T-helper 17 cell (primary cell): Measurements from ENCODE around the gene PAWR. TPM values are rescaled to one million over a fixed set of nuclear protein-coding genes. Genes with fewer than 3 reads are reported as not detected.
"Not testable (repeated sequence)": the region's sequence is repeated elsewhere in the genome, so short reads cannot be mapped to it uniquely, and the experiment has no call there.

Experiments
- ATAC-seq: fragments of 150-1000 bp; cut with Tn5 transposase; 2 replicates; pipeline ENCODE4 v1.10.0; 2021; ENCODE audit warnings: mild to moderate bottlenecking, moderate library complexity
- DNase-seq, 3 donors: peaks; one replicate each; pipeline versions ENCODE4 v3.0.0 to v3.0.0-alpha.2; 2020 to 2021
- H3K9me3 ChIP-seq: one replicate; pipeline ENCODE4 v1.7.0; 2013; ENCODE audit warnings: low read length, mild to moderate bottlenecking; ENCODE audit not compliant: control insufficient read depth, poor library complexity, severe bottlenecking
- H3K27ac Mint-ChIP-seq: one replicate; pipeline ENCODE4 v1.8.0; 2022; ENCODE audit warnings: mild to moderate bottlenecking, moderate library complexity, mixed read lengths
- H3K27me3 Mint-ChIP-seq: one replicate; pipeline ENCODE4 v1.8.0; 2022; ENCODE audit warnings: mixed read lengths
- H3K36me3 Mint-ChIP-seq: one replicate; pipeline ENCODE4 v1.8.0; 2022; ENCODE audit warnings: low read depth, mixed read lengths
- H3K4me1 Mint-ChIP-seq: one replicate; pipeline ENCODE4 v1.8.0; 2022; ENCODE audit warnings: mild to moderate bottlenecking, mixed read lengths
- H3K4me3 Mint-ChIP-seq: one replicate; pipeline ENCODE4 v1.8.0; 2022; ENCODE audit warnings: mild to moderate bottlenecking, moderate library complexity, mixed read lengths
- total RNA-seq, 4 donors: library from RNA in 2 of 4; stranded (reverse) in 2 of 4; gene quantifications; one replicate each; pipeline ENCODE4 v1.2.3 and lab custom pipeline; 2022 to 2026

The PAWR gene
- total RNA-seq, 2 donors from 2014 or later = 4.3 to 6.7 TPM

GRCh38 chr12:79587368-79587767, 103.4 kb downstream of the PAWR start:
- Mint-ChIP-seq H3K4me3 (no peak overlapping the region), H3K36me3 (no peaks in the 10 kb centered on the region), H3K27ac (no peak overlapping the region), H3K27me3 (no peaks in the 10 kb centered on the region), H3K4me1 (no peaks in the 10 kb centered on the region)
- no peak for DNase-seq
- H3K9me3 ChIP-seq = no peaks in the 10 kb centered on the region
- no peak for ATAC-seq

GRCh38 chr12:79585147-79585546, 105.6 kb downstream of the PAWR start:
- no peak for DNase-seq
- no peaks in the 10 kb centered on the region for H3K9me3 ChIP-seq
- Mint-ChIP-seq H3K4me3 (no peak overlapping the region), H3K27me3 (no peaks in the 10 kb centered on the region), H3K36me3 (no peaks in the 10 kb centered on the region), H3K27ac (no peak overlapping the region), H3K4me1 (no peaks in the 10 kb centered on the region)
- no peak for ATAC-seq

GRCh38 chr12:79573820-79574219, 116.9 kb downstream of the PAWR start:
- Mint-ChIP-seq H3K4me1 (no peaks in the 10 kb centered on the region), H3K4me3 (no peak overlapping the region), H3K27ac (no peak overlapping the region), H3K36me3 (no peaks in the 10 kb centered on the region), H3K27me3 (no peaks in the 10 kb centered on the region)
- no peak for ATAC-seq
- H3K9me3 ChIP-seq = no peaks in the 10 kb centered on the region
- DNase-seq = no peak

- ATAC-seq = no peak
- Mint-ChIP-seq H3K27ac (no peak overlapping the region), H3K4me1 (peaks cover 2% of the 10 kb centered on the region), H3K36me3 (no peaks in the 10 kb centered on the region), H3K27me3 (peaks cover 6% of the 10 kb centered on the region), H3K4me3 (no peak overlapping the region)
- DNase-seq = no peak
- no peaks in the 10 kb centered on the region for H3K9me3 ChIP-seq
Measured at GRCh38 chr12:79569679-79570078, 121.1 kb downstream of the PAWR start.

- ATAC-seq (no peak), DNase-seq (no peak)
- no peak overlapping the region for H3K27ac Mint-ChIP-seq
- H3K9me3 ChIP-seq = no peaks in the 10 kb centered on the region
- peaks cover 2% of the 10 kb centered on the region for H3K4me1 Mint-ChIP-seq
- H3K27me3 Mint-ChIP-seq = peaks cover 6% of the 10 kb centered on the region
- H3K4me3 Mint-ChIP-seq = no peak overlapping the region
- no peaks in the 10 kb centered on the region for H3K36me3 Mint-ChIP-seq
Measured at GRCh38 chr12:79567175-79567563, 123.6 kb downstream of the PAWR start.

- ATAC-seq = no peak
- no peaks in the 10 kb centered on the region for H3K9me3 ChIP-seq
- Mint-ChIP-seq H3K27me3 (peaks cover 6% of the 10 kb centered on the region), H3K36me3 (no peaks in the 10 kb centered on the region), H3K4me3 (no peak overlapping the region), H3K4me1 (peaks cover 2% of the 10 kb centered on the region), H3K27ac (no peak overlapping the region)
- no peak for DNase-seq
Measured at GRCh38 chr12:79566452-79567174, 124.2 kb downstream of the PAWR start.

GRCh38 chr12:79564727-79565350, 125.9 kb downstream of the PAWR start:
- H3K27me3 Mint-ChIP-seq, DNase-seq, H3K4me1 Mint-ChIP-seq, H3K27ac Mint-ChIP-seq, H3K4me3 Mint-ChIP-seq, H3K36me3 Mint-ChIP-seq, H3K9me3 ChIP-seq, ATAC-seq: not testable (repeated sequence)

- Mint-ChIP-seq H3K27me3 (peaks cover 6% of the 10 kb centered on the region), H3K36me3 (no peaks in the 10 kb centered on the region), H3K27ac (no peak overlapping the region), H3K4me1 (peaks cover 2% of the 10 kb centered on the region), H3K4me3 (no peak overlapping the region)
- no peaks in the 10 kb centered on the region for H3K9me3 ChIP-seq
- ATAC-seq (no peak), DNase-seq (no peak)
Measured at GRCh38 chr12:79563021-79563740, 127.6 kb downstream of the PAWR start.

GRCh38 chr12:79561401-79562132, 129.2 kb downstream of the PAWR start:
- no peaks in the 10 kb centered on the region for H3K36me3 Mint-ChIP-seq
- peaks cover 6% of the 10 kb centered on the region for H3K27me3 Mint-ChIP-seq
- no peak overlapping the region for H3K27ac Mint-ChIP-seq
- no peaks in the 10 kb centered on the region for H3K9me3 ChIP-seq
- ATAC-seq (no peak), DNase-seq (no peak)
- no peak overlapping the region for H3K4me3 Mint-ChIP-seq
- H3K4me1 Mint-ChIP-seq = peaks cover 2% of the 10 kb centered on the region

GRCh38 chr12:79560225-79560889, 130.4 kb downstream of the PAWR start:
- DNase-seq (no peak), ATAC-seq (no peak)
- no peaks in the 10 kb centered on the region for H3K9me3 ChIP-seq
- Mint-ChIP-seq H3K4me3 (no peak overlapping the region), H3K4me1 (no peaks in the 10 kb centered on the region), H3K27ac (no peak overlapping the region), H3K27me3 (peaks cover under 1% of the 10 kb centered on the region), H3K36me3 (no peaks in the 10 kb centered on the region)

GRCh38 chr12:79559591-79559990, 131.2 kb downstream of the PAWR start:
- no peak overlapping the region for H3K27ac Mint-ChIP-seq
- H3K4me3 Mint-ChIP-seq = no peak overlapping the region
- ATAC-seq (no peak), DNase-seq (no peak)
- H3K27me3 Mint-ChIP-seq = no peaks in the 10 kb centered on the region
- H3K9me3 ChIP-seq = no peaks in the 10 kb centered on the region
- H3K4me1 Mint-ChIP-seq = no peaks in the 10 kb centered on the region
- no peaks in the 10 kb centered on the region for H3K36me3 Mint-ChIP-seq

GRCh38 chr12:79558924-79559469, 131.8 kb downstream of the PAWR start:
- Mint-ChIP-seq H3K4me3 (no peak overlapping the region), H3K36me3 (no peaks in the 10 kb centered on the region), H3K27ac (no peak overlapping the region), H3K4me1 (no peaks in the 10 kb centered on the region), H3K27me3 (no peaks in the 10 kb centered on the region)
- ATAC-seq (no peak), DNase-seq (no peak)
- no peaks in the 10 kb centered on the region for H3K9me3 ChIP-seq
